ENCODE measurements around the gene MYCBPAP.

- TF ChIP-seq, protein P1, sequence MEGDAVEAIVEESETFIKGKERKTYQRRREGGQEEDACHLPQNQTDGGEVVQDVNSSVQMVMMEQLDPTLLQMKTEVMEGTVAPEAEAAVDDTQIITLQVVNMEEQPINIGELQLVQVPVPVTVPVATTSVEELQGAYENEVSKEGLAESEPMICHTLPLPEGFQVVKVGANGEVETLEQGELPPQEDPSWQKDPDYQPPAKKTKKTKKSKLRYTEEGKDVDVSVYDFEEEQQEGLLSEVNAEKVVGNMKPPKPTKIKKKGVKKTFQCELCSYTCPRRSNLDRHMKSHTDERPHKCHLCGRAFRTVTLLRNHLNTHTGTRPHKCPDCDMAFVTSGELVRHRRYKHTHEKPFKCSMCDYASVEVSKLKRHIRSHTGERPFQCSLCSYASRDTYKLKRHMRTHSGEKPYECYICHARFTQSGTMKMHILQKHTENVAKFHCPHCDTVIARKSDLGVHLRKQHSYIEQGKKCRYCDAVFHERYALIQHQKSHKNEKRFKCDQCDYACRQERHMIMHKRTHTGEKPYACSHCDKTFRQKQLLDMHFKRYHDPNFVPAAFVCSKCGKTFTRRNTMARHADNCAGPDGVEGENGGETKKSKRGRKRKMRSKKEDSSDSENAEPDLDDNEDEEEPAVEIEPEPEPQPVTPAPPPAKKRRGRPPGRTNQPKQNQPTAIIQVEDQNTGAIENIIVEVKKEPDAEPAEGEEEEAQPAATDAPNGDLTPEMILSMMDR (conservative IDR thresholded peaks at IDR 0.05 in 1 of 2, IDR thresholded peaks at IDR 0.05 in 1 of 2; ENCODE audit: low read depth in 1 of 2, low read length in 2 of 2), result no peak
- TF ChIP-seq EZH2 (IDR thresholded peaks at IDR 0.05; ENCODE audit: low read length, missing control alignments), result no peak
Observed at GRCh38 chr17:50579399-50579798, 71.2 kb downstream of the MYCBPAP start.
